ENCODE measurements around the gene PTX4.
"Not testable (repeated sequence)": the region's sequence is repeated elsewhere in the genome, so short reads cannot be mapped to it uniquely, and the experiment has no call there.

Gene PTX4

GRCh38 chr16:1487395-1488053 lies 1.2 kb downstream of the PTX4 start:
- peaks cover 6% of the 10 kb centered on the region for H3K4me1 ChIP-seq
- no peak for TF ChIP-seq Cebpa-rat (IDR thresholded peaks at IDR 0.05)
- no peak overlapping the region for H3K9ac ChIP-seq
- no peak overlapping the region for H3K4me3 ChIP-seq
- H3K36me3 ChIP-seq = no peaks in the 10 kb centered on the region
- H3K4me2 ChIP-seq = no peak overlapping the region
- H4K20me1 ChIP-seq = no peaks in the 10 kb centered on the region
- H3K9me3 ChIP-seq = no peaks in the 10 kb centered on the region
- H3K27me3 ChIP-seq = no peaks in the 10 kb centered on the region
- no peak overlapping the region for H3K27ac ChIP-seq

- Histone ChIP-seq H3K27me3 (no peaks in the 10 kb centered on the region), H3K4me1 (no peaks in the 10 kb centered on the region), H3K27ac (no peak overlapping the region), H4K20me1 (no peaks in the 10 kb centered on the region), H3K4me3 (no peak overlapping the region), H3K4me2 (no peak overlapping the region), H3K9ac (no peak overlapping the region), H3K36me3 (no peaks in the 10 kb centered on the region), H3K9me3 (no peaks in the 10 kb centered on the region)
- no peak for TF ChIP-seq Cebpa-rat (IDR thresholded peaks at IDR 0.05)
Observed at GRCh38 chr16:1486551-1487390, 2.0 kb downstream of the PTX4 start.

- peaks cover 3% of the 10 kb centered on the region for H3K4me1 ChIP-seq
- H4K20me1 ChIP-seq = no peaks in the 10 kb centered on the region
- no peaks in the 10 kb centered on the region for H3K36me3 ChIP-seq
- no peaks in the 10 kb centered on the region for H3K27me3 ChIP-seq
- H3K4me3 ChIP-seq = no peak overlapping the region
- no peaks in the 10 kb centered on the region for H3K9me3 ChIP-seq
- H3K4me2 ChIP-seq = no peak overlapping the region
- TF ChIP-seq Cebpa-rat (IDR thresholded peaks at IDR 0.05) = no peak
- H3K27ac ChIP-seq = no peak overlapping the region
- H3K9ac ChIP-seq = no peak overlapping the region
Observed at GRCh38 chr16:1485847-1486496, 2.8 kb downstream of the PTX4 start.

GRCh38 chr16:1481906-1482835 lies 6.6 kb downstream of the PTX4 start:
- H3K4me3 ChIP-seq = no peak overlapping the region
- peaks cover 21% of the 10 kb centered on the region for H3K4me1 ChIP-seq
- no peak overlapping the region for H3K27ac ChIP-seq
- H3K9me3 ChIP-seq = no peaks in the 10 kb centered on the region
- TF ChIP-seq Cebpa-rat (IDR thresholded peaks at IDR 0.05) = no peak
- H3K4me2 ChIP-seq = no peak overlapping the region
- no peaks in the 10 kb centered on the region for H3K27me3 ChIP-seq
- no peaks in the 10 kb centered on the region for H3K36me3 ChIP-seq
- H3K9ac ChIP-seq = no peak overlapping the region
- no peaks in the 10 kb centered on the region for H4K20me1 ChIP-seq

- not testable (repeated sequence) for H3K9ac ChIP-seq, H3K4me3 ChIP-seq, H3K4me2 ChIP-seq, H4K20me1 ChIP-seq, H3K27me3 ChIP-seq, H3K36me3 ChIP-seq, H3K9me3 ChIP-seq, H3K27ac ChIP-seq
- H3K4me1 ChIP-seq = peaks cover 35% of the 10 kb centered on the region
Observed at GRCh38 chr16:1478937-1479336, 9.8 kb downstream of the PTX4 start.

GRCh38 chr16:1477033-1477432 lies 11.7 kb downstream of the PTX4 start:
- no peak overlapping the region for H3K9ac ChIP-seq
- no peaks in the 10 kb centered on the region for H3K36me3 ChIP-seq
- TF ChIP-seq Cebpa-rat (IDR thresholded peaks at IDR 0.05) = no peak
- H3K4me1 ChIP-seq = peaks cover 54% of the 10 kb centered on the region
- H3K27ac ChIP-seq = no peak overlapping the region
- H3K4me3 ChIP-seq = no peak overlapping the region
- H3K27me3 ChIP-seq = no peaks in the 10 kb centered on the region
- H4K20me1 ChIP-seq = 0 out of 2 replicates have a peak, but pooled peaks cover 5% of the 10 kb centered on the region
- H3K4me2 ChIP-seq = no peak overlapping the region
- no peaks in the 10 kb centered on the region for H3K9me3 ChIP-seq

- no peaks in the 10 kb centered on the region for H3K27me3 ChIP-seq
- H3K36me3 ChIP-seq = no peaks in the 10 kb centered on the region
Observed at GRCh38 chr16:1475552-1476114, 13.1 kb downstream of the PTX4 start.

GRCh38 chr16:1474796-1475551 lies 13.8 kb downstream of the PTX4 start, which contains the start of gene CLCN7:
Gene CLCN7, minus strand, starts transcription at chr16:1475028. Its CDS starts 54 bp downstream, at chr16:1474974.
- no peaks in the 10 kb centered on the region for H3K36me3 ChIP-seq
- H3K27ac ChIP-seq = peak within 1 kb of the TSS; percentile 99
- H3K27me3 ChIP-seq = no peaks in the 10 kb centered on the region
- no peaks in the 10 kb centered on the region for H3K9me3 ChIP-seq
- peak within 1 kb of the TSS; percentile 100 for H3K4me2 ChIP-seq
- peak within 1 kb of the TSS; percentile 88 for H3K4me3 ChIP-seq
- peak within 1 kb of the TSS; percentile 98 for H3K9ac ChIP-seq
- H4K20me1 ChIP-seq = 0 out of 2 replicates have a peak, but pooled peaks cover 5% of the 10 kb centered on the region
- H3K4me1 ChIP-seq = peaks cover 61% of the 10 kb centered on the region
- no peak for TF ChIP-seq Cebpa-rat (IDR thresholded peaks at IDR 0.05)

More at GRCh38 chr16:1475552-1476114, 13.1 kb downstream of the PTX4 start:
- Histone ChIP-seq H4K20me1 (0 out of 2 replicates have a peak, but pooled peaks cover 5% of the 10 kb centered on the region), H3K4me3 (peak overlapping the region; percentile 88), H3K4me1 (peaks cover 61% of the 10 kb centered on the region), H3K27ac (peak overlapping the region; percentile 99), H3K9ac (peak overlapping the region; percentile 98), H3K4me2 (peak overlapping the region; percentile 100), H3K9me3 (no peaks in the 10 kb centered on the region)
- no peak for TF ChIP-seq Cebpa-rat (IDR thresholded peaks at IDR 0.05)

Measured in BLaER1 (cell line).